Esophagus muscularis mucosa (tissue), 4 donors: Measurements from ENCODE around the gene KRT80. TPM values are rescaled to one million over a fixed set of nuclear protein-coding genes. Genes with fewer than 3 reads are reported as not detected.

ENCODE experiments used
- DNase-seq: peaks from one replicate; pipeline ENCODE4 v3.0.0-alpha.2; 2017; ENCODE audit errors: extremely low spot score
- H3K27ac ChIP-seq, 4 donors: fragments of 200-600 bp; sonication (generic); replicated peaks in 1 of 4; 1 replicate in 3 of 4; 2 replicates in 1 of 4; pipeline ENCODE4 v1.5.1; 2016 to 2019; ENCODE audit warnings: mild to moderate bottlenecking in 1 of 4
- H3K27me3 ChIP-seq, 4 donors: fragments of 200-600 bp; sonication (generic); one replicate each; pipeline versions ENCODE4 v1.5.1 to v1.6.0; 2016 to 2019
- H3K36me3 ChIP-seq, 4 donors: fragments of 200-600 bp; sonication (generic); one replicate each; pipeline ENCODE4 v1.5.1; 2016 to 2019
- H3K4me1 ChIP-seq, 4 donors: fragments of 200-600 bp; sonication (generic); one replicate each; pipeline ENCODE4 v1.5.1; 2016 to 2019
- H3K4me3 ChIP-seq, 4 donors: fragments of 200-600 bp; sonication (generic); 1 replicate in 2 of 4; 2 replicates in 2 of 4; pipeline ENCODE4 v1.5.1; 2016 to 2019; ENCODE audit warnings: mild to moderate bottlenecking in 4 of 4, moderate library complexity in 1 of 4
- H3K9me3 ChIP-seq, 4 donors: fragments of 200-600 bp; sonication (generic); 1 replicate in 3 of 4; 2 replicates in 1 of 4; pipeline ENCODE4 v1.5.1; 2016 to 2019
- EP300 ChIP-seq: sonication (generic); formaldehyde crosslinking; IDR thresholded peaks from one replicate; pipeline ENCODE4 v1.6.1; 2017; ENCODE audit warnings: antibody characterized with exemption
- POLR2A ChIP-seq: fragments of 450-650 bp; IDR thresholded peaks from one replicate; pipeline ENCODE4 v1.6.1; 2017; ENCODE audit warnings: antibody characterized with exemption, moderate library complexity, mild to moderate bottlenecking, low read depth
- POLR2AphosphoS5 ChIP-seq, 2 donors: sonication (generic); formaldehyde crosslinking; IDR thresholded peaks; one replicate each; pipeline ENCODE4 v1.6.1; 2017; ENCODE audit warnings: antibody characterized with exemption in 2 of 2
- WGBS: methylation state at CpG from one replicate; pipeline ENCODE4 v1.1.5; 2018; 5-methylcytosine and 5-hydroxymethylcytosine counted together
- intact Hi-C: fragments of 100-400 bp; cut with DNase I; formaldehyde crosslinking; loops from one replicate; pipeline ENCODE4 v1.15.1; 2023
- total RNA-seq, 4 donors: library from RNA; depleted of rRNA; stranded (reverse); fragments of >200 nt; gene quantifications; one replicate each; pipeline versions ENCODE4 v1.1.0 to v1.2.1, GENCODE V29; 2016
- TF ChIP-seq, protein P1 (sequence below), 3 experiments: fragments of 200-600 bp in 2 of 3; fragments of 450-650 bp in 1 of 3; sonication (generic) in 2 of 3; IDR thresholded peaks; one replicate each; pipeline ENCODE4 v1.5.1; 2017 to 2019; ENCODE audit warnings: antibody characterized with exemption in 3 of 3, mild to moderate bottlenecking in 2 of 3, moderate library complexity in 1 of 3

KRT80 gene
- total RNA-seq, 4 donors from 2014 or later: 0.11 TPM; not detected in 3

DNA sequence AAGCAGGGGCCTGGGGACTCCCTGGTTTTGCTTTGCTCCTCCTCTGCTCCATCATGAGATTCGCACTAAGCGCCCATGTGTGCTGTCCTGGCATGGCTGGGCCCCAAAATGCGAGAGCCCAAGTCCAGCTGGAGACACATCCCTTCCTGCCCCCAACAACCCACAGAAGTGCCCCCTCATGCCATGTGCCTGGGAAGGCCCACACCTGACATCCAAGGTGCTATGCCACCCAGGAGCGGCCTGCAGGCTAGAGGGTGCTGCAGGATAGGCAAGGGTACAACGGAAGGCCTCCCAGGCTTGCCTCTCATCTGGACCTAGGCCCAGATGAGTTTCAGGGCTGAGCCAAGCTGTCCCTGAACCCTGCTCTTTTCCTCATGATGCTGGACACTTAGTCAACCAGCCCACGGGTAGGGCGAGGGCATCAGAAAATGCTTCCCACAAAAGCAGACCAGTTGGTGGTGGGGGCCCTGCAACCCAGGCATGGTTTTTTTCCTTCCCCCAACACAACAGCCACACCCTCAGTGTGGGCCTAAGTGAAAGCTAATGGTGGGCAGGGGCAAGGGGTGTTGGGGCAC lies 13.2 kb upstream of the KRT80 start:
- no peak for DNase-seq
- no peak overlapping the region for H3K4me3 ChIP-seq
- peaks cover 24 to 29% (median 26%) of the 10 kb centered on the region in 4 donors for H3K4me1 ChIP-seq
- no peak overlapping the region for H3K27ac ChIP-seq
- intact Hi-C loops: no loop called here
- H3K9me3 ChIP-seq: no peaks in the 10 kb centered on the region
- H3K27me3 ChIP-seq: no peaks in the 10 kb centered on the region
- 87% methylated on average over 5 of the region's 7 CpGs for WGBS
- H3K36me3 ChIP-seq: no peaks in the 10 kb centered on the region
- TF ChIP-seq, protein P1, sequence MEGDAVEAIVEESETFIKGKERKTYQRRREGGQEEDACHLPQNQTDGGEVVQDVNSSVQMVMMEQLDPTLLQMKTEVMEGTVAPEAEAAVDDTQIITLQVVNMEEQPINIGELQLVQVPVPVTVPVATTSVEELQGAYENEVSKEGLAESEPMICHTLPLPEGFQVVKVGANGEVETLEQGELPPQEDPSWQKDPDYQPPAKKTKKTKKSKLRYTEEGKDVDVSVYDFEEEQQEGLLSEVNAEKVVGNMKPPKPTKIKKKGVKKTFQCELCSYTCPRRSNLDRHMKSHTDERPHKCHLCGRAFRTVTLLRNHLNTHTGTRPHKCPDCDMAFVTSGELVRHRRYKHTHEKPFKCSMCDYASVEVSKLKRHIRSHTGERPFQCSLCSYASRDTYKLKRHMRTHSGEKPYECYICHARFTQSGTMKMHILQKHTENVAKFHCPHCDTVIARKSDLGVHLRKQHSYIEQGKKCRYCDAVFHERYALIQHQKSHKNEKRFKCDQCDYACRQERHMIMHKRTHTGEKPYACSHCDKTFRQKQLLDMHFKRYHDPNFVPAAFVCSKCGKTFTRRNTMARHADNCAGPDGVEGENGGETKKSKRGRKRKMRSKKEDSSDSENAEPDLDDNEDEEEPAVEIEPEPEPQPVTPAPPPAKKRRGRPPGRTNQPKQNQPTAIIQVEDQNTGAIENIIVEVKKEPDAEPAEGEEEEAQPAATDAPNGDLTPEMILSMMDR (IDR thresholded peaks at IDR 0.05): no peak
- TF ChIP-seq POLR2A (no peak), POLR2AphosphoS5 (IDR thresholded peaks at IDR 0.05) (no peak), EP300 (no peak)

DNA sequence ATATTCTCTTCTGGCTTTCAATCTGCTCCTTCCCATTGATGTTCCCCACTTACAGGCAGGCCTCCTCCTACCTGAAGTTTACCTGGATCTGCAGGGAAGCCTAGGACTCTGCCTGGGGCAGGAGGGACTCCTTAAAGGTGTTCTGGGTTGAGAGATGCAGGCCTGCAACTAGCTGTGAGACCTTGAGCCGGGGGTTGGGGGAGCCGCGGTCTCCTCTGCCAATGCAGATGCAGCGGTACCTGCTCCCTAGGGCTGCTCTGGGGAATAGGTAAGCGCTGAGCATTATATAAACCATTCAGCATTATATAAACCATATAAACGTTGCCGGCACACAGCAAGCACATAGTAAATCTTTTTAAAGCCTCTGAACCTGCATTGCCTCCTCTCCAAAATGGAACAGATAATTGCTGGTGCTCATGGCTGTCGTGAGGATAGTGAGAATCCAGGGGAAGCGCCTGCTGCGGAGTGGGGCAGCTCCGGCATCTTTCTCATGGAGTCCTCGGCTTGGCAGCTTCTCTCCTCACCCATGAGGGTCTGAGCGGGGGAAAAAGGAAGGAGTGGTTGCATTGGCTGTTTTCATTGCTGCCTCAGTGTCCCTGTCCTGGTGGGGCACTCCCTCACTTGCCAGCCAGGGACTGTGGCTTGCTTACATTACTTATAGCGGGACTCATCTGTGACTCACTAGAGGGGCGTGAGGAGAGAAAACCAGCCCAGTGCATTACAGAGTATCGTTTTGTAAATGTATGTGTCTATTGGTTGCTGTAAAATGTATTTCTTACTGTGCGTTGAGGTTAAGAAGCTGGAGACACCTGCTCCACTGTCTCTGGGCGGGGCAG lies 12.5 kb upstream of the KRT80 start:
- no peak for TF ChIP-seq POLR2AphosphoS5 (IDR thresholded peaks at IDR 0.05)
- Histone ChIP-seq H3K27ac (no peak overlapping the region), H3K36me3 (no peaks in the 10 kb centered on the region), H3K9me3 (no peaks in the 10 kb centered on the region), H3K4me1 (peaks cover 24 to 33% (median 27%) of the 10 kb centered on the region in 4 donors), H3K4me3 (no peak overlapping the region), H3K27me3 (no peaks in the 10 kb centered on the region)
- intact Hi-C loops: no loop called here
- DNase-seq: no peak
- WGBS: 89% methylated on average over 18 of the region's 18 CpGs

- no peak for DNase-seq
- 78% methylated on average over 4 of the region's 19 CpGs for WGBS
- no peak overlapping the region for H3K4me3 ChIP-seq
- H3K9me3 ChIP-seq: no peaks in the 10 kb centered on the region
- TF ChIP-seq EP300 (no peak), POLR2AphosphoS5 (IDR thresholded peaks at IDR 0.05) (peak in 1 of 2 donors; percentile 39)
- H3K36me3 ChIP-seq: no peaks in the 10 kb centered on the region
- H3K4me1 ChIP-seq: peaks cover 25 to 39% (median 30%) of the 10 kb centered on the region in 4 donors
- H3K27me3 ChIP-seq: no peaks in the 10 kb centered on the region
- H3K27ac ChIP-seq: no peak overlapping the region
- intact Hi-C loops: no loop called here
Measured at GRCh38 chr12:52203079-52203921, 11.5 kb upstream of the KRT80 start.

DNA sequence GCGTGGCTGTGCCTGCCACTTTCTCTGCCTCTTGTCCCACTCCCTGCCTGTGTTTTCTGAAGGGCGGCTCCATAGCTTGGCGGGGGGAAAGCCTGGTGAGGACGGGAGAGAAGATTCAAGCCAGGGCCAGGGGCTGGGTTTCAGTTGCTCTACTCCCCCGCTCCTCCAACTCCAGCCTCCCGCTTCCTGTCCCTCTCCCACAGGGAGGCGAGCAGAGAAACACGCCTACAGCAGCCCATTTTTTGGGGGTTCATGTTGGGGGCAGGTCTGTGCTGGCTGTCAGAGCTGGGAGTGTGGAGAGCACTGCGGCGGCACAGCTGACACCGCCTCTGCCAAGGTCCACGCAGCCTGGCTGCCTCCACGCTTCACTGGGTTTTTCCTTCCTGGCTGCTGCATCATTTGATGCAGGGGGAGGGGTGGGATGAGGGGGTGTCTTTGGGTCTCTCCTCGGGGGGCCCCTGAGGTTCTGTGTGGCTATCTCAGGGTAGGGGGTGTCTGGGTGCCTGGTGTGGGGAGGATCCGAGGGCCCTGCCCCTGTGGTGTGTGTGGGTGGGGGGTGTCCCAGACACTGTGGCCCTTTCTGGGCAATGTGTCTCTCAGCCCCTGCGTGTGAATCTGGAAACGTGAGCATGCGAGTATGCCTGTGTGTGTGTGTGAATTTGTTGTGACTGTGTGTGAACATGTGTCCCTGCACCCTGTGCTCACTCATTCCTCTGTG lies 10.7 kb upstream of the KRT80 start:
- intact Hi-C loops: no loop called here
- no peaks in the 10 kb centered on the region for H3K36me3 ChIP-seq
- no peak overlapping the region for H3K27ac ChIP-seq
- no peaks in the 10 kb centered on the region for H3K9me3 ChIP-seq
- H3K4me1 ChIP-seq: peaks cover 18 to 32% (median 26%) of the 10 kb centered on the region in 4 donors
- TF ChIP-seq POLR2AphosphoS5 (IDR thresholded peaks at IDR 0.05) (no peak), POLR2A (no peak), EP300 (no peak)
- TF ChIP-seq, protein P1 (IDR thresholded peaks at IDR 0.05): no peak
- 80% methylated on average over 12 of the region's 18 CpGs for WGBS
- H3K27me3 ChIP-seq: no peaks in the 10 kb centered on the region
- no peak for DNase-seq
- no peak overlapping the region for H3K4me3 ChIP-seq

GRCh38 chr12:52201451-52201839 lies 9.6 kb upstream of the KRT80 start:
- no peak overlapping the region for H3K27ac ChIP-seq
- no peak for DNase-seq
- H3K4me1 ChIP-seq: peaks cover 12 to 31% (median 22%) of the 10 kb centered on the region in 4 donors
- 51% methylated on average over 3 of the region's 3 CpGs for WGBS
- no peaks in the 10 kb centered on the region for H3K36me3 ChIP-seq
- no peaks in the 10 kb centered on the region for H3K9me3 ChIP-seq
- intact Hi-C loops: no loop called here
- H3K4me3 ChIP-seq: no peak overlapping the region
- TF ChIP-seq, protein P1 (IDR thresholded peaks at IDR 0.05): no peak
- no peak for TF ChIP-seq EP300
- no peaks in the 10 kb centered on the region for H3K27me3 ChIP-seq
